Activated naive CD4-positive, alpha-beta T cell treated with anti-CD3 and anti-CD28 coated beads, Interleukin-2, amount 50 U/mL, for 16 hours (primary cell): Measurements from ENCODE around the gene C4B.
"Not testable (repeated sequence)": the region's sequence is repeated elsewhere in the genome, so short reads cannot be mapped to it uniquely, and the experiment has no call there.

ENCODE experiments used
- DNase-seq: peaks from one replicate; pipeline ENCODE4 v3.0.0-alpha.2; 2020

C4B gene

GRCh38 chr6:32014547-32014946 lies at the start of gene C4B:
TSS of gene C4B (plus strand) at chr6:32014795. CDS start at chr6:32014846, 51 bp downstream.
- not testable (repeated sequence) for DNase-seq

GRCh38 chr6:31965700-31966099 lies 48.9 kb upstream of the C4B start:
- DNase-seq = no peak

- DNase-seq = no peak
These were observed 48.1 kb upstream of the C4B start for GRCh38 chr6:31966506-31966905.

GRCh38 chr6:31966997-31967925 lies 47.3 kb upstream of the C4B start:
- DNase-seq = no peak

GRCh38 chr6:31967926-31968320 lies 46.7 kb upstream of the C4B start:
- DNase-seq = no peak

- no peak for DNase-seq
These were observed 46.3 kb upstream of the C4B start for GRCh38 chr6:31968326-31968725.

GRCh38 chr6:31968791-31969711 lies 45.5 kb upstream of the C4B start:
- no peak for DNase-seq

- no peak for DNase-seq
These were observed 44.6 kb upstream of the C4B start for GRCh38 chr6:31969712-31970603.

GRCh38 chr6:31970604-31971271 lies 43.9 kb upstream of the C4B start:
- DNase-seq = no peak

GRCh38 chr6:31971279-31971992 lies 43.2 kb upstream of the C4B start:
- DNase-seq = no peak

GRCh38 chr6:31971993-31972708 lies 42.4 kb upstream of the C4B start, which contains the start of gene DXO:
TSS of gene DXO (minus strand) at chr6:31972138. CDS start at chr6:31971675, 463 bp downstream.
- DNase-seq = peak; percentile 98

- DNase-seq = no peak
These were observed 41.8 kb upstream of the C4B start for GRCh38 chr6:31972709-31973350.

GRCh38 chr6:31976065-31976464 lies 38.5 kb upstream of the C4B start:
- DNase-seq = not testable (repeated sequence)

- no peak for DNase-seq
These were observed 36.7 kb upstream of the C4B start for GRCh38 chr6:31977816-31978431.

GRCh38 chr6:31978831-31979230 lies 35.8 kb upstream of the C4B start:
- DNase-seq = no peak

GRCh38 chr6:31979238-31979898 lies 35.2 kb upstream of the C4B start:
- no peak for DNase-seq

GRCh38 chr6:31980195-31980876 lies 34.3 kb upstream of the C4B start:
- not testable (repeated sequence) for DNase-seq

- DNase-seq = not testable (repeated sequence)
These were observed 33.6 kb upstream of the C4B start for GRCh38 chr6:31980998-31981397.
